Liver (tissue), 9 donors: ENCODE data around the gene TARS2. TPM values are rescaled to one million over a fixed set of nuclear protein-coding genes. Genes with fewer than 3 reads are reported as not detected.

Experiments
- DNase-seq: peaks from one replicate; pipeline ENCODE4 v3.0.0-alpha.2; 2017; ENCODE audit warnings: low spot score
- H3K27ac ChIP-seq, 2 donors: one replicate each; pipeline ENCODE4 v1.7.0; 2013; ENCODE audit warnings: inconsistent platforms in 2 of 2, low read length in 2 of 2, control low read depth in 1 of 2, low read depth in 1 of 2, mild to moderate bottlenecking in 1 of 2
- H3K27me3 ChIP-seq, 4 donors: one replicate each; pipeline versions ENCODE4 v1.6.1 to v1.7.0; 2013; ENCODE audit warnings: low read length in 3 of 4, inconsistent platforms in 1 of 4, mild to moderate bottlenecking in 1 of 4, moderate library complexity in 1 of 4; ENCODE audit not compliant: control insufficient read depth in 4 of 4, insufficient read depth in 4 of 4
- H3K36me3 ChIP-seq, 4 donors: one replicate each; pipeline versions ENCODE4 v1.6.1 to v1.7.0; 2013; ENCODE audit warnings: low read length in 3 of 4, mild to moderate bottlenecking in 3 of 4, low read depth in 1 of 4, moderate library complexity in 1 of 4; ENCODE audit not compliant: control insufficient read depth in 4 of 4, insufficient read depth in 3 of 4
- H3K4me1 ChIP-seq, 4 donors: one replicate each; pipeline versions ENCODE4 v1.6.1 to v1.7.0; 2013; ENCODE audit warnings: low read length in 3 of 4, mild to moderate bottlenecking in 3 of 4, moderate library complexity in 1 of 4; ENCODE audit not compliant: control insufficient read depth in 4 of 4, insufficient read depth in 4 of 4
- H3K4me3 ChIP-seq, 3 donors: one replicate each; pipeline versions ENCODE4 v1.6.1 to v1.7.0; 2013; ENCODE audit warnings: low read length in 3 of 3, control low read depth in 1 of 3, low read depth in 1 of 3, mild to moderate bottlenecking in 1 of 3
- H3K9ac ChIP-seq, 2 donors: one replicate each; pipeline ENCODE4 v1.7.0; 2013; ENCODE audit warnings: low read length in 2 of 2, mild to moderate bottlenecking in 2 of 2, moderate library complexity in 2 of 2, control low read depth in 1 of 2, low read depth in 1 of 2
- H3K9me3 ChIP-seq, 4 donors: one replicate each; pipeline versions ENCODE4 v1.6.1 to v1.7.0; 2013; ENCODE audit warnings: low read length in 3 of 4; ENCODE audit not compliant: control insufficient read depth in 4 of 4
- EGR1 ChIP-seq, 2 donors: IDR thresholded peaks; 2 replicates each; pipeline ENCODE4 v1.6.1; 2016 to 2018; ENCODE audit warnings: antibody characterized with exemption in 2 of 2, low read depth in 2 of 2
- FOXA1 ChIP-seq: IDR thresholded peaks from 2 replicates; pipeline ENCODE4 v1.6.1; 2016; ENCODE audit warnings: antibody characterized with exemption
- FOXA2 ChIP-seq: IDR thresholded peaks from 2 replicates; pipeline ENCODE4 v1.6.1; 2016; ENCODE audit warnings: antibody characterized with exemption
- GABPA ChIP-seq, 2 donors: IDR thresholded peaks in 1 of 2; conservative IDR thresholded peaks in 1 of 2; 2 replicates each; pipeline ENCODE4 v1.6.1; 2016; ENCODE audit warnings: antibody characterized with exemption in 2 of 2, mild to moderate bottlenecking in 1 of 2, moderate library complexity in 1 of 2
- HNF4A ChIP-seq, 2 donors: conservative IDR thresholded peaks; 2 replicates each; pipeline ENCODE4 v1.6.1; 2016; ENCODE audit warnings: antibody characterized with exemption in 2 of 2, mild to moderate bottlenecking in 2 of 2
- HNF4G ChIP-seq: IDR thresholded peaks from 2 replicates; pipeline ENCODE4 v1.6.1; 2016; ENCODE audit warnings: antibody characterized with exemption
- JUND ChIP-seq, 2 donors: IDR thresholded peaks; 2 replicates each; pipeline ENCODE4 v1.6.1; 2016; ENCODE audit warnings: antibody characterized with exemption in 2 of 2
- NR2F2 ChIP-seq: IDR thresholded peaks from 2 replicates; pipeline ENCODE4 v1.6.1; 2016; ENCODE audit warnings: antibody characterized with exemption
- RAD21 ChIP-seq, 2 donors: IDR thresholded peaks; 2 replicates each; pipeline ENCODE4 v1.6.1; 2016; ENCODE audit warnings: antibody characterized with exemption in 2 of 2, mild to moderate bottlenecking in 2 of 2
- RXRA ChIP-seq, 2 donors: IDR thresholded peaks; 2 replicates each; pipeline ENCODE4 v1.6.1; 2017 to 2018; ENCODE audit warnings: antibody characterized with exemption in 2 of 2, mild to moderate bottlenecking in 1 of 2
- SP1 ChIP-seq: IDR thresholded peaks from 2 replicates; pipeline ENCODE4 v1.6.1; 2018; ENCODE audit warnings: antibody characterized with exemption, mild to moderate bottlenecking
- TAF1 ChIP-seq: conservative IDR thresholded peaks from 2 replicates; pipeline ENCODE4 v1.6.1; 2016; ENCODE audit warnings: antibody characterized with exemption, mild to moderate bottlenecking
- YY1 ChIP-seq: IDR thresholded peaks from 2 replicates; pipeline ENCODE4 v1.6.1; 2016; ENCODE audit warnings: antibody characterized with exemption, mild to moderate bottlenecking
- WGBS: extraction: QIAGEN DNeasy Blood & Tissue Kit; methylation state at CpG from one replicate; pipeline ENCODE4 v1.1.7; 2013; 5-methylcytosine and 5-hydroxymethylcytosine counted together
- polyA plus RNA-seq, 2 donors: library from polyadenylated mRNA; stranded (reverse) in 1 of 2; unstranded in 1 of 2; fragments of 200-250 nt in 1 of 2; fragments of >200 nt in 1 of 2; fragmentation: Nextera tagmentation in 1 of 2; extraction: Ambion mirVana in 1 of 2; gene quantifications; one replicate each; pipeline versions ENCODE4 v1.2.1 to v1.2.3, GENCODE V29; 2013 to 2015
- total RNA-seq, 2 donors: library from RNA; depleted of rRNA; stranded (reverse); fragments of >200 nt; gene quantifications; one replicate each; pipeline ENCODE4 v1.2.3, GENCODE V29; 2014
- TF ChIP-seq, protein P1 (sequence below): IDR thresholded peaks from 2 replicates; pipeline ENCODE4 v1.6.1; 2016; ENCODE audit warnings: antibody characterized with exemption
- TF ChIP-seq, protein P2 (sequence below): IDR thresholded peaks from 2 replicates; pipeline ENCODE4 v1.6.1; 2016; ENCODE audit warnings: antibody characterized with exemption
- TF ChIP-seq, protein P3 (sequence below): fragments of 150-350 bp; IDR thresholded peaks from 2 replicates; pipeline ENCODE4 v1.5.1; 2017; ENCODE audit warnings: improper control_type of control experiment, low read depth, low read length; ENCODE audit not compliant: missing input control
- TF ChIP-seq, protein P4 (sequence below): IDR thresholded peaks from 2 replicates; pipeline ENCODE4 v1.6.1; 2016; ENCODE audit warnings: antibody characterized with exemption
- TF ChIP-seq, protein P5 (sequence below): IDR thresholded peaks from 2 replicates; pipeline ENCODE4 v1.6.1; 2016; ENCODE audit warnings: antibody characterized with exemption, mild to moderate bottlenecking
- donor health status: healthy.
- donor health status: healthy.
- donor health status: healthy.
- donor health status: healthy.
- donor health status: healthy.

The TARS2 gene
- total and polyA plus RNA-seq, 4 donors, result 10.9 to 20.8 (median 18.6) TPM

DNA sequence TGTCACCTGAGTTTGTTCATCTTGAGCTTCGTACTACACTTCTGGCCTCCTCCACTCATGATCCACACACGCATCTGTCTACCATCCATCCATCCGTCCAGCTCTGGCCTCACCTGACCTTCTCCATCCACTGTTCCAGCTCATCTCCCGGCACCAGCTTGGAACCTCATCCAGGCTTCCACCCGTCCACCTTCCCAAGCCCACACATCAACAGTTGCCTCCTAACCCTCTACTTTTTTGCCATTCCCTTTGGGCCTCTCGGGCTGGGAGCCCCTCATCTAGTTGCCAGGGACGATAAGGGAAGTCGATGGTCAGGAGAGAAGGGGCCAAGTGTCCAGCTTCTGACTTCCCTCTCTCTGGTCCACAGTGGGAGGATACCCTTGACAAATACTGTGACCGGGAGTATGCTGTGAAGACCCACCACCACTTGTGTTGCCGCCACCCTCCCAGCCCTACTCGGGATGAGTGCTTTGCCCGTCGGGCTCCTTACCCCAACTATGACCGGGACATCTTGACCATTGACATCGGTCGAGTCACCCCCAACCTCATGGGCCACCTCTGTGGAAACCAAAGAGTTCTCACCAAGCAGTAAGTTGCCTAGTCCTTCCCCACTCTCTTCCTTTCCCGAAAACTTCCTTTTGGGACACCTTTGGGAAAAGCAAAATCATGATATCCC is 24.9 kb downstream of the TARS2 start:
- peaks cover 2 to 17% (median 8%) of the 10 kb centered on the region in 4 donors for H3K4me1 ChIP-seq
- 86% methylated on average over 17 of the region's 17 CpGs for WGBS
- H3K27ac ChIP-seq, result no peak overlapping the region
- TF ChIP-seq SP1, result no peak
- no peak for TF ChIP-seq FOXA2
- no peak for TF ChIP-seq YY1
- TF ChIP-seq, protein P1, sequence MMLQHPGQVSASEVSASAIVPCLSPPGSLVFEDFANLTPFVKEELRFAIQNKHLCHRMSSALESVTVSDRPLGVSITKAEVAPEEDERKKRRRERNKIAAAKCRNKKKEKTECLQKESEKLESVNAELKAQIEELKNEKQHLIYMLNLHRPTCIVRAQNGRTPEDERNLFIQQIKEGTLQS, result no peak
- no peak for TF ChIP-seq RAD21 (IDR thresholded peaks at IDR 0.05)
- TF ChIP-seq TAF1, result no peak
- TF ChIP-seq, protein P2, sequence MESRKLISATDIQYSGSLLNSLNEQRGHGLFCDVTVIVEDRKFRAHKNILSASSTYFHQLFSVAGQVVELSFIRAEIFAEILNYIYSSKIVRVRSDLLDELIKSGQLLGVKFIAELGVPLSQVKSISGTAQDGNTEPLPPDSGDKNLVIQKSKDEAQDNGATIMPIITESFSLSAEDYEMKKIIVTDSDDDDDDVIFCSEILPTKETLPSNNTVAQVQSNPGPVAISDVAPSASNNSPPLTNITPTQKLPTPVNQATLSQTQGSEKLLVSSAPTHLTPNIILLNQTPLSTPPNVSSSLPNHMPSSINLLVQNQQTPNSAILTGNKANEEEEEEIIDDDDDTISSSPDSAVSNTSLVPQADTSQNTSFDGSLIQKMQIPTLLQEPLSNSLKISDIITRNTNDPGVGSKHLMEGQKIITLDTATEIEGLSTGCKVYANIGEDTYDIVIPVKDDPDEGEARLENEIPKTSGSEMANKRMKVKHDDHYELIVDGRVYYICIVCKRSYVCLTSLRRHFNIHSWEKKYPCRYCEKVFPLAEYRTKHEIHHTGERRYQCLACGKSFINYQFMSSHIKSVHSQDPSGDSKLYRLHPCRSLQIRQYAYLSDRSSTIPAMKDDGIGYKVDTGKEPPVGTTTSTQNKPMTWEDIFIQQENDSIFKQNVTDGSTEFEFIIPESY, result no peak
- TF ChIP-seq, protein P3, sequence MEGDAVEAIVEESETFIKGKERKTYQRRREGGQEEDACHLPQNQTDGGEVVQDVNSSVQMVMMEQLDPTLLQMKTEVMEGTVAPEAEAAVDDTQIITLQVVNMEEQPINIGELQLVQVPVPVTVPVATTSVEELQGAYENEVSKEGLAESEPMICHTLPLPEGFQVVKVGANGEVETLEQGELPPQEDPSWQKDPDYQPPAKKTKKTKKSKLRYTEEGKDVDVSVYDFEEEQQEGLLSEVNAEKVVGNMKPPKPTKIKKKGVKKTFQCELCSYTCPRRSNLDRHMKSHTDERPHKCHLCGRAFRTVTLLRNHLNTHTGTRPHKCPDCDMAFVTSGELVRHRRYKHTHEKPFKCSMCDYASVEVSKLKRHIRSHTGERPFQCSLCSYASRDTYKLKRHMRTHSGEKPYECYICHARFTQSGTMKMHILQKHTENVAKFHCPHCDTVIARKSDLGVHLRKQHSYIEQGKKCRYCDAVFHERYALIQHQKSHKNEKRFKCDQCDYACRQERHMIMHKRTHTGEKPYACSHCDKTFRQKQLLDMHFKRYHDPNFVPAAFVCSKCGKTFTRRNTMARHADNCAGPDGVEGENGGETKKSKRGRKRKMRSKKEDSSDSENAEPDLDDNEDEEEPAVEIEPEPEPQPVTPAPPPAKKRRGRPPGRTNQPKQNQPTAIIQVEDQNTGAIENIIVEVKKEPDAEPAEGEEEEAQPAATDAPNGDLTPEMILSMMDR, result no peak
- TF ChIP-seq, protein P4, sequence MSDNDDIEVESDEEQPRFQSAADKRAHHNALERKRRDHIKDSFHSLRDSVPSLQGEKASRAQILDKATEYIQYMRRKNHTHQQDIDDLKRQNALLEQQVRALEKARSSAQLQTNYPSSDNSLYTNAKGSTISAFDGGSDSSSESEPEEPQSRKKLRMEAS, result no peak
- no peak for TF ChIP-seq FOXA1
- no peak for TF ChIP-seq NR2F2
- TF ChIP-seq, protein P5, sequence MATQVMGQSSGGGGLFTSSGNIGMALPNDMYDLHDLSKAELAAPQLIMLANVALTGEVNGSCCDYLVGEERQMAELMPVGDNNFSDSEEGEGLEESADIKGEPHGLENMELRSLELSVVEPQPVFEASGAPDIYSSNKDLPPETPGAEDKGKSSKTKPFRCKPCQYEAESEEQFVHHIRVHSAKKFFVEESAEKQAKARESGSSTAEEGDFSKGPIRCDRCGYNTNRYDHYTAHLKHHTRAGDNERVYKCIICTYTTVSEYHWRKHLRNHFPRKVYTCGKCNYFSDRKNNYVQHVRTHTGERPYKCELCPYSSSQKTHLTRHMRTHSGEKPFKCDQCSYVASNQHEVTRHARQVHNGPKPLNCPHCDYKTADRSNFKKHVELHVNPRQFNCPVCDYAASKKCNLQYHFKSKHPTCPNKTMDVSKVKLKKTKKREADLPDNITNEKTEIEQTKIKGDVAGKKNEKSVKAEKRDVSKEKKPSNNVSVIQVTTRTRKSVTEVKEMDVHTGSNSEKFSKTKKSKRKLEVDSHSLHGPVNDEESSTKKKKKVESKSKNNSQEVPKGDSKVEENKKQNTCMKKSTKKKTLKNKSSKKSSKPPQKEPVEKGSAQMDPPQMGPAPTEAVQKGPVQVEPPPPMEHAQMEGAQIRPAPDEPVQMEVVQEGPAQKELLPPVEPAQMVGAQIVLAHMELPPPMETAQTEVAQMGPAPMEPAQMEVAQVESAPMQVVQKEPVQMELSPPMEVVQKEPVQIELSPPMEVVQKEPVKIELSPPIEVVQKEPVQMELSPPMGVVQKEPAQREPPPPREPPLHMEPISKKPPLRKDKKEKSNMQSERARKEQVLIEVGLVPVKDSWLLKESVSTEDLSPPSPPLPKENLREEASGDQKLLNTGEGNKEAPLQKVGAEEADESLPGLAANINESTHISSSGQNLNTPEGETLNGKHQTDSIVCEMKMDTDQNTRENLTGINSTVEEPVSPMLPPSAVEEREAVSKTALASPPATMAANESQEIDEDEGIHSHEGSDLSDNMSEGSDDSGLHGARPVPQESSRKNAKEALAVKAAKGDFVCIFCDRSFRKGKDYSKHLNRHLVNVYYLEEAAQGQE, result no peak
- TF ChIP-seq HNF4G, result no peak
- TF ChIP-seq JUND (IDR thresholded peaks at IDR 0.05), result no peak
- no peak for TF ChIP-seq EGR1 (IDR thresholded peaks at IDR 0.05; ENCODE audit: low read depth in 2 of 2)
- TF ChIP-seq RXRA (IDR thresholded peaks at IDR 0.05), result no peak
- no peak for TF ChIP-seq HNF4A (conservative IDR thresholded peaks at IDR 0.05)
- TF ChIP-seq GABPA (IDR thresholded peaks at IDR 0.05 in 1 of 2, conservative IDR thresholded peaks at IDR 0.05 in 1 of 2), result no peak
- no peaks in the 10 kb centered on the region for H3K9me3 ChIP-seq
- no peak overlapping the region for H3K9ac ChIP-seq
- H3K4me3 ChIP-seq, result no peak overlapping the region
- H3K27me3 ChIP-seq, result no peaks in the 10 kb centered on the region
- peaks cover 0 to 4% (median 3%) of the 10 kb centered on the region in 4 donors for H3K36me3 ChIP-seq
- DNase-seq, result no peak
